Kasumi-1 (cell line): ENCODE data around the gene SURF1.
"Not testable (repeated sequence)": the region's sequence is repeated elsewhere in the genome, so short reads cannot be mapped to it uniquely, and the experiment has no call there.

ENCODE experiments used
- DNase-seq, 2 experiments: peaks; one replicate each; lab custom pipeline; 2025; lab: John Stamatoyannopoulos, UW

SURF1 gene

GRCh38 chr9:133383438-133383837 lies 27.2 kb upstream of the SURF1 start:
- DNase-seq = no peak

GRCh38 chr9:133382507-133383141 lies 26.3 kb upstream of the SURF1 start:
- no peak for DNase-seq

GRCh38 chr9:133380734-133381133 lies 24.4 kb upstream of the SURF1 start:
- DNase-seq = no peak

GRCh38 chr9:133379153-133380086 lies 23.1 kb upstream of the SURF1 start:
- DNase-seq = no peak

GRCh38 chr9:133378408-133378962 lies 22.2 kb upstream of the SURF1 start:
- no peak for DNase-seq

DNA sequence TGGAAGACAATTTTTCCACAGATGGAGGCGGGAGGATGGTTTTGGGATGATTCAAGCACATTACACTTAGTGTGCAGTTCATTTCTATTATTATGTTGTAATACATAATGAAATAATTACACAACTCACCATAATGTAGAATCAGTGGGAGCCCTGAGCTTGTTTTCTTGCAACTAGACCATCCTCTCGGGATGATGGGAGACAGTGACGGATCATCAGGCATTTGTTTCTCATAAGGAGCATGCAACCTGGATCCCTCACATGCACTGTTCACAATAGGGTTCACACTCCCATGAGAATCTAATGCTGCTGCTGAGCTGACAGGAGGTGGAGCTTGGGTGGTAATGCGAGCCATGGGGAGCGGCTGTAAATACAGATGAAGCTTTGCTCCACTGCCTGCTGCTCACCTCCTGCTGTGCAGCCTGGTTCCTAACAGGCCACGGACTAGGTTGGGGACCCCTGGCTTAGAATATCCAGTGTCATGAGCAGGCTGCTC lies 21.5 kb upstream of the SURF1 start:
- DNase-seq = peak; percentile 6 to 20

DNA sequence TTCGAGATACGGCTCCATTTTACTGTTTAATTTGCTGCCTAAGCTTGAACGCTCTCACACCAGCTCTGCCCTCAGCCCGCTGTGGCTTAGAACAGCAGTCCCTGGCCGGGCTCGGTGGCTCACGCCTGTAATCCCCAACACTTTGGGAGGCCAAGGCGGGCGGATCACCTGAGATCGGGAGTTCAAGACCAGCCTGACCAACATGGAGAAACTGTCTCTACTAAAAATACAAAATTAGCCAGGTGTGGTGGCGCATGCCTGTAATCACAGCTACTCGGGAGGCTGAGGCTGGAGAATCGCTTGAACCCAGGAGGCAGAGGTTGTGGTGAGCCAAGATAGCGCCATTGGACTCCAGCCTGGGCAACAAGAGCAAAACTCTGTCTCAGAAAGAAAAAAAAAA lies 21.0 kb upstream of the SURF1 start:
- DNase-seq = not testable (repeated sequence)

DNA sequence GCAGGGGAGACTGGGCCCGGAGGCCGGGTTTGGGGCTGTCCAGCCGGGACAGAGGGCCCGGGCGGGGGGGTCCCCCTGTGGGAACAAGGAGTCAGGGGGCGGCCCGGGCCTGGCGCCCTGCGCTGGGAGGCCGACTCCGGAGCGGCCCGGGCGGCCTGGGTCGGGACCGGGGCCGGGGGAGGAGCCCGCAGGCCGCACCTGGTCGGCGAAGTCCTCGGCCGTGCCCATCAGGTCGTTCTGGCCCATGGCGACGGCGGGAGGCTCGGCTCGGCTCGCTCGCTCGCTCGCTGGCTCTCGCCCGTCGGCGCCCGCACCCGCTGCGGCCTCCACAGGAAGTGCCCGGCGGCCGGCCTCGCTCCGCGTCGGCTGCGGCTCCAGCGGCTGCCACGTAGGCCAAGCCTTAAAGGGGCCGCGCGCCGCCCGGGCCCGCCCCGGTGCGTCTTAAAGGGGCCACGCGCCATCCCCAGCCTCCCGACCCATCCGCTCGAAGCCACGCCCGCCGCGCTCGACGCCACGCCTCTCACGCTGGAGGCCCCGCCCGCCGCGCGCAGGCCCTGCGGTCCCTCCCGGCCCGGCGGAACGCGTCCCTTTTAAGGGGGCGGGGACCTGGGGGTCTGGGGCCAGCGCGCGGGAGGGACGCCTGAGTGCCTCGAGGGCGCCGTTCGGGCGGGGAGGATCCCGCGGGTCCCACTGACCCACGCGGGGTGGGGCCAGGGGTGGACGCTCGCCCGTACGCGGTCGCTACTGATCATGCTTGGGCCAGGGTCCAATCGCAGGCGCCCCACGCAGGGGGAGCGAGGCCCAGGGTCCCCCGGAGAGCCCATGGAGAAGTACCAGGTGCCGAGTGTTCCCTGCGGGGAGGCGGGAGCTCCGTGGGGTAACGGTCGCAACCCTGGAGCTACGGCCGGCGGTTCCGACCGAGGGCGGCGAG lies 19.7 kb upstream of the SURF1 start, which contains the start of the genes STKLD1 and SURF4:
TSS of gene STKLD1 (plus strand) at position 643 of the 931 bp plus-strand sequence. CDS start at position 751, 108 bp downstream.
TSS of gene SURF4 (minus strand) at position 337 of the 931 bp plus-strand sequence. CDS start at position 246, 91 bp downstream.
- peak; percentile 86 to 91 for DNase-seq

- peak; percentile 35 to 36 for DNase-seq
Measured at GRCh38 chr9:133375116-133375723, 18.9 kb upstream of the SURF1 start.

GRCh38 chr9:133374612-133375115 lies 18.4 kb upstream of the SURF1 start:
- peak in 1 of 2 experiments; percentile 39 for DNase-seq

DNA sequence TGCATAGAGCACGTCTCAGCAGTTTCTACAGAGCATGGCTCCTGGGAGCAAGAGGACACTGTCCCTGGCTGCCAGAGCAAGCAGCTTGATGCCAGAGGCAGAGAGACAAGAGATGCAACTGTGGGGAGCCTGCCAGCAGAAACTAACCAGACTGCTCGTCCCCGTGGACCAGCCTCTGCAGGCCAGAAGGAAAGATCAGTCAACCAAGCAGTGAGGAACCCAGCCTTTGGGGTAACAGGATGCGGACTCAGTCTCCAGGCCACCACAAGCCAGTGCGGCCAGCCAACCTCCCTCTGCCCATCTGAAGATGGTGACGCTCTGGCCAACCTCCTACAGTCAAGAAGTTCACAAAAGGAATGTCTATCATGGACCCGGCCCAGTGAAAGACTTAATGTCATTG lies 15.9 kb upstream of the SURF1 start:
- DNase-seq = no peak

- no peak for DNase-seq
Measured at GRCh38 chr9:133371261-133371711, 15.0 kb upstream of the SURF1 start.

GRCh38 chr9:133370685-133371084 lies 14.4 kb upstream of the SURF1 start:
- DNase-seq = no peak

GRCh38 chr9:133369933-133370332 lies 13.6 kb upstream of the SURF1 start:
- DNase-seq = no peak

GRCh38 chr9:133369422-133369821 lies 13.1 kb upstream of the SURF1 start:
- no peak for DNase-seq

GRCh38 chr9:133368249-133368881 lies 12.1 kb upstream of the SURF1 start:
- no peak for DNase-seq

- DNase-seq = no peak
Measured at GRCh38 chr9:133367778-133368177, 11.5 kb upstream of the SURF1 start.

DNA sequence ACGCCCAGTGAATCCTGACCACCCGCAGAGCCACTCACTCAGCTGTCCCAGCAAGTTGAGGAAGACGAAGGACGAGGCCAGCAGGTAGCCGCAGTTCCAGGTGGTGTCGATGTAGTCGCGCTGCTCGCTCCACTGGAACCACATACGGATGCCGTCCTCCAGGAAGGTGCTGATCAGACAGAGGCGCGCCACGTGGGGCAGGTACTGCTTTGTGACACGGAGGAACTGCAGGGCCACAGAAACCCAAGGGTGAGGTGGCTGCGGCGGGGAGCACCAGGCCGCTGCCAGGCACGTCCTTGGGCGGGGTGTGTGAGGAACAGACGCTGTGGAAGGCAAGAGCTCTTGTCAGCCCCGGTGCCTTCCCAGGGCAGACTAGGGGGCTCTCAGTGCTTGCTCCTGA lies 10.9 kb upstream of the SURF1 start:
- DNase-seq = no peak

DNA sequence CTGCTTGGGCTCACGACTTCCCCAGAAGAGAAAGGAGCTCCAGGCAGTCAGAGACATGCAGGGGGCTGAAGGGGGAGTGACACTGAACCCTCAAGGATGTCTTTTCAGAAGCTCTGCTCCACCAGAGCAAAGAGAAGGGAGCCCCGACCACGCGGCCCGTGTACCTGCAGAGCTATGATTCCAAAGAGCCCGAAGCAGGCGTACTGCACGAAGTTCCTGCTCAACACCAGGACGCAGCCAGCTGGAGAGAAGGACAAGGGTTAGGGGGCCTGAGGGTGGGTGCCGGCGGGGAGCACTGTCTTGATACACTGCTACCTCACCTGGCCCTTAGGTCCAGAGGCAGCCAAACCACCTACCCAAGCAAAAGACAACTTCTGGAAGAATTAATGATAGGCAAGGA lies 10.1 kb upstream of the SURF1 start:
- DNase-seq = no peak
